Inferior parietal cortex (tissue), 1 donor: Measurements from ENCODE around the gene ADGRG3.
A peak's percentile ranks its signal among the peaks of the same experiment; 100 is the strongest.
"Not testable (repeated sequence)": the region's sequence is repeated elsewhere in the genome, so short reads cannot be mapped to it uniquely, and the experiment has no call there.

Source experiments
- DNase-seq: peaks from one replicate; pipeline ENCODE4 v3.0.0-alpha.2; 2016; ENCODE audit errors: extremely low spot score

The ADGRG3 gene

DNA sequence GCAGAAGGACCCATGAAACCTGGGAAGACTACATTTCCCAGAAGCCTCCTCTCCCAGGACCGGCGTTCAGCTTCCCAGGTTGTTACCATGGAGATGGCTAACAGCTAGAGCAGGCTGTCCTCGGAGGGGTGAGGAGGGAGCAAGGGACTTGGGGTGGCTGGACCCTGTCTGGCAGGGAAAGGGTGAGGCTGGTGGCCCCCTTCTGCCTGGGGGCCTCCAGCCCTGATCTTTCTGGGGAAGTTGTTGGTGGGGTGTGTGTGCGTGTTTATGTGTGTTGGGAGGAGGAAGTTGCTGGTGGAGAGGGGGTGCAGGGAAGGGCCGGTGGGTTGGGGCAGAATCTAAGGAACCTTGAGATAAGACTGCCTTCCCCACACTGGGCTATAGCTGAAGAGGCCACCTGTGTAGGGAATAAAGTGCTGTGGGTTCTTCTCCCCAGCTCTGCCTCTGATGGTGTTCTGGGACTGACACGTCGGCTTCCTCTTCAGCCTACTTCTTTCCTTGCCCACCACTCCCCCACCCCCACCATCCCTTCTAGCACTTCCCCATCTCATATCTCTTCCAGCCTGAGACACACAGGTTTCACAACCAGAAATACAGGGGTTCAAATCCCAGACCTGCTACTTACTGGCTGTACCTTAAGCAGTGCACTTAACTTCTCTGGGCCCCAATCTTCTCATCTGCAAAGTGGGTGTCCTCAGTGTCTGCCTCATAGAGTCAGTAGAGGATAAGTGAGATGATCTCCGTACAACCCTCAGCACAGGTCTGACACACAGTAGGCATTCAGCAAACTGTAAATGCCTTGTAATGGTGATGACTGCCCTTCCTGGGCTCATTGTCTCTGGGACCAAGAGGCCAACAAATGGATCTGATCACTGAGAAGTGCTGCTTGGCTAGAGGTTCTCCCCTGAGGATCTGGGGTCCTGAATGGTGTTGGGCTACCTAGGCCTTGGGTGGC, 26.9 kb downstream of the ADGRG3 start, which contains the start of gene DRC7:
TSS of gene DRC7 (plus strand) at position 82 of the 955 bp plus-strand sequence. CDS start 3,144 bp downstream, outside the sequence.
- DNase-seq = peak; percentile 67

DNA sequence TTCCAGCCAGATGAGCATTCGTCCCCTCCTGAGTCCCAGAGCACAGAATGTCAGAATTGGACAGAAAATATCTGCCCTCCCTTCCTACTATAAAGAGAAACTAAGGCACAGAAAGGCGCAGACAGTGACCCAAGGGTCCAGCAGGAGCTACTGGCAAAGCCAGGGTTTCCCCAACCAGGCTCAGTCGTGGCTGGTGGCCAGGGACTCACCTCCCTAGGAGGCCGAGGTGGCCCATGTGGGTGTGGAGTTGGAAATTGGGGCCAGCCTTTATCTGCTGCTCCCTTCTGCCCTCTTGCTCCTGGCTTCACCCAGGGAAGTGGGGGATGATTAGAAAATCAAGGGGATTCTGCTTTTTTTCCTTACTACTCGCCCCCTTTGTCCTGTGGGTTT, 27.6 kb downstream of the ADGRG3 start:
- no peak for DNase-seq

DNA sequence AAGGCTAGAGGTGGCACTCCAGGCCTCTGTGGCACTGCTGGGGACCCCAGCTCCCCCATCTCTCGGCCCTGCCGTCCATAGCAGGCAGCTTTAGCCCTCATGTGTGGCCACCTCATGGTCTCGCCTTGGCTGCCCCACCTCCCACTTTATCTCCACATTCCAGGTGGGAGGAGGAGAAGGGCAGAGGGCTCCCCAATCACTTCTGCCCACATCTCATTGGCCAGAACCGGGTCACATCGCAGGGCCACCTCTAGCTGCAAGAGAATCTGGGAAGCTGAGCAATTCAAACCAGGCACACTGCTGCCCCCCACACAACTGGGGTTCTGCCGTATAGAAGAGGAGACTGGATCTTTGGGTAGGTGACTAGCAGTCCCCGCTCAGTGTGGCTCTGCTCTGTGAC, 28.1 kb downstream of the ADGRG3 start:
- no peak for DNase-seq

DNA sequence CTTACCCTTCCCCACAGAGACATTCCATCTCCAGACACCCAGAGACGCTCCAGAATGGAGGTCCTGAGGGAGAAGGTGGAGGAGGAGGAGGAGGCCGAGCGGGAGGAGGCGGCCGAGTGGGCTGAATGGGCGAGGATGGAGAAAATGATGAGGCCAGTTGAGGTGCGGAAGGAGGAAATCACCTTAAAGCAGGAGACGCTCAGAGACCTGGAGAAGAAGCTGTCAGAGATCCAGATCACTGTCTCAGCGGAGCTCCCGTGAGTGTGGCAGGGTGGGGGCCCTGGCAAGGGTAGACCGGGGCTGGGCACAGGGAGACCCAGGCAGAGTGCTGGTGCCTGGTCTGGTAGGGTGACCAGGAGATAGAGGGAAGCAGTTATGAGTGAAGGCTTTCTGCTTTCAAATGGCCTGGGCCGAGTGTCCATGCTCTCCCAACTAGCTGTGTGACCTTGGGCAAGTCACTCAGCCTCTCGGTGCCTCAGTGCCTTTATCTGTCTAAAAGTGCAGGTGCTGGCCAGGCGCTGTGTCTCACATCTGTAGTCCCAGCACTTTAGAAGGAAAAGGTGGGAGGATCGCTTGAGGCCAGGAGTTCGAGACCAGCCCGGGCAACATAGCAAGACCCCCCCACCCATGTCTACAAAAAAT, 29.9 kb downstream of the ADGRG3 start:
- no peak for DNase-seq

DNA sequence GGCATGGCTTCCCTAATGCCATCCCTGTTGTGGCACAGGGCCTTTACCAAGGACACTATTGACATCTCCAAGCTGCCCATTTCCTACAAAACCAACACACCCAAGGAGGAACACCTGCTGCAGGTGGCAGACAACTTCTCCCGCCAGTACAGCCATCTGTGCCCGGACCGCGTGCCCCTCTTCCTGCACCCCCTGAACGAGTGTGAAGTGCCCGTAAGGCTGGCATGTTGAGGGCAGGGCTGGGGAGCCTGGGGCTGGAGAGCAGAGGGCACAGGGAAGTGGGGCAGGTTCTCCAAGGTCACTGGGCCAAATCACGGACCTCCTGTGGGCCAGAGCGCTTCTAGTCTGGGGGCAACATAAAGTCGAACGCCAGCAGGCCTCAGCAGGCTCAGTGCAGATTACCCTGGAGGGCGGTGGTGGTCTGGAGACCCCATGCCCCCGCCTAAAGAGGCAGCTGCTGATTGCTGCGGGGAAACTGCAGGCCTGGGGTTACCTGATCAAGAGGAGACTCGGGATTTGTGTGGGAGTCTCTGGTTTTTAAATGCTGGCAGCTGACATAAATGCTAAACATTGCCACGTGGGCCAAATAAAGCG, 30.8 kb downstream of the ADGRG3 start:
- no peak for DNase-seq

DNA sequence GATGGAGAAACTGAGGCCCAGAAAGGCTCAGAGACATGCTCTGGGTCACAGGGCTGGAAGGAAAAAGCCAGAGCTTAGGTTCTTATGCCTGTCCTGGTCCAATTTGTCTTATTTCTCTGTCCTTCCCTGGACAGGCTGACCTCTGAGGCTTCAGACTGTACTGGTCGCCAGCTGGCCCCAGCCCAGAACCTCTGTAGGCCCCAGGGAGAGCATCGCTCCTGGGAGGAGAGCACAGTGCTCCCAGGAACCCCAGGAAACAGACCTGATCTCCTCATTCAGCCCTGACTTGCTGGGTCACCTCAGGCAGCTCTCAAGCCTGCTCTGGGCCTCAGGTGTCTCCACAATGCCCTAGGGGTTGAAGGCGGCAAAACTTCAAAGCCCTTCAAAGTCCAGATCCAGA, 31.4 kb downstream of the ADGRG3 start:
- no peak for DNase-seq

DNA sequence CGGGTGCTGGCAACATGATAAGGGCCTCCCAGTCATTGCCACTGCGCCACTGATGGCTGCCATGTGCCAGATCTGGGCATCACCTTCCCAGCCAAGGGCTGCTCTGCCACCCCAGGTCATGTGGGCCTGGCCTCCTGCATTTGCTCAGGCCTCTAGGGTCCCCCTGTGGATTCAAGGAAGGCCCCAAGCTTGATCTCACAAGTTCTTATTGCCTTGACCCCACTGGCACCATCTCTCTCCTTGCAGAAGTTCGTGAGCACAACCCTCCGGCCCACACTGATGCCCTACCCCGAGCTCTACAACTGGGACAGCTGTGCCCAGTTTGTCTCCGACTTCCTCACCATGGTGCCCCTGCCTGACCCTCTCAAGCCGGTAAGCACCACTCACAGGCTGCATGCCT, 31.8 kb downstream of the ADGRG3 start:
- no peak for DNase-seq

DNA sequence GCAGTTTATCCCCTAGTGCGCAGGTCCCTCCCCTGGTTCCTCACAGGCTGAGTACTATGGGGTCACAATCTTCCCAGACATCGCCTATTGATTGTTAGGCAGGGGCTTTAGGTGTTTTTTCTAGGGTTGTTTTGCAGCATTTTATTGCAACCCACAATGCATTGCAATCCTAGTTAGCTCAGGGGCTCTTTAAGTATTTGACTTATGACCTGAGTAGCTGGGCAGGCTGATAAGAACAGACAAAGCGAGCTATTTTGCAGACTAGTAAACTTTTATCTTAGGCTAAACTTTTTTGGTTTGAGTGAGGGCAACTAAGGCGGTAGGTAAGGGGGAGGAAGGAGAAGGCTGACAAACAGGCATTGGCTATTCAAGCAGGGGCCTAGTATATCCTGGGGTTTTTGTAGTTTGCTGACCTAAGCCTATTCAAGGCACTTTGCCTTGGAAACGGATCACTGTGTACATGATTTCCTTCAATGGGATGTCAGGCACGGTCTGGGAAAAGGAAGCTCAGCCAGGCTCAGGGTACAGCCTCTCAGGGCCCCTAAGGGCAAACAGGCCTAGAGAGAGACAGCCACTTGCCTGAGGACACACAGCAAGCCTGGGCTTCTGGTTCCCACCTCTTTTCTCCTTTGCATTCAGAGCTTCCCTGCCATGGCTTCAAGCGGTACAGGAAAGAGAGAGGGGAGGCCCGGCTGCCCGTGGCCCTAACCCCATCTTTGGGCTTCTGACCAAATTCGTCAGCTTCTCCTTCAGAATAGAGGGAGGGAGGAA, 32.9 kb downstream of the ADGRG3 start:
- DNase-seq = no peak

DNA sequence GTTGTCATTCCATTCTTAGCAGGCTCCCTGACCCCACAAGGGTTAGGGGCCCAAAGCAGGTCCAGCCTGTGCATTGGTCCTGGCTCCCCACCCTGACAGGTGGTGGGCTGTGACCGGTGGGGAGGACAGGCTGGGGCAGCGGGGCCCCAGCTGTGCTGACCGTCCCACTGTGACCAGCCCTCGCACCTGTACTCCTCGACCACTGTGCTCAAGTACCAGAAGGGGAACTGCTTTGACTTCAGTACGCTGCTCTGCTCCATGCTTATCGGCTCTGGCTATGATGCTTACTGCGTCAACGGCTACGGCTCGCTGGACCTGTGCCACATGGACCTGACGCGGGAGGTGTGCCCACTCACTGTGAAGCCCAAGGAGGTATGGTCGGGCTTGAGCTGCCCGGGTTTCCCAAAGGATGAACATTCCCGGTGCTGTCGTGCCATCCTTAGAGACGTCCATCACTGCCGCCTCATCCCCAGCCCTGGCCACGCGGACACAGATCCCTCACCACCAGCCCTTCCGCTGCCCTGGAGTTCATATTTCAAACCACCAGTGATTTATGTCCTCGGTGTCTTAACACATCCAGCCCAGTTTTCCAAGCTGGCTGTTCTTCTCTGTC, 33.8 kb downstream of the ADGRG3 start:
- DNase-seq = no peak

DNA sequence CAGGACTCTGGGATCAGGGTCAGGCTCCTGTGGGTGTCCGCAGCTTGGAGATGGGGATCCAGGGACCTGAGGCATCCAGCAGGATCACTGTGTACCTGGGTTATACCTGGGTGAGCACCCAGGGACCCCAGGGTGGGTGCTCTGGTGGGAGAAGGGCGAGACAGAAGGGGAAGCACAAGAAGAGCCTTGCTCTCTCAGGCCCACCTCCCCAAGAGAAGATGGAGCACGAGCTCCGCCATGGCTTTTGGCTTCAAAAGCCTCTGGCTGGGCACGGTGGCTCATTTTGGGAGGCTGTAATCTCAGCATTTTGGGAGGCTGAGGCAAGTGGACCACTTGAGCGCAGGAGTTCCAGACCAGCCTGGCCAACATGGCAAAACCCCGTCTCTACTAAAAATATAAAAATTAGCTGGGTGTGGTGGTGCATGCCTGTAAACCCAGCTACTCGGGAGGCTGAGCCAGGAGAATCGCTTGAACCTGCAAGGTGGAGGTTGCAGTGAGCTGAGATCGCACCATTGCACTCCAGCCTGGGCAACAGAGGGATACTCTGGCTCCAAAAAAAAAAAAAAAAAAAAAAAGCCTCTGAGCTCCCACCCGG, 35.4 kb downstream of the ADGRG3 start:
- DNase-seq = no peak

DNA sequence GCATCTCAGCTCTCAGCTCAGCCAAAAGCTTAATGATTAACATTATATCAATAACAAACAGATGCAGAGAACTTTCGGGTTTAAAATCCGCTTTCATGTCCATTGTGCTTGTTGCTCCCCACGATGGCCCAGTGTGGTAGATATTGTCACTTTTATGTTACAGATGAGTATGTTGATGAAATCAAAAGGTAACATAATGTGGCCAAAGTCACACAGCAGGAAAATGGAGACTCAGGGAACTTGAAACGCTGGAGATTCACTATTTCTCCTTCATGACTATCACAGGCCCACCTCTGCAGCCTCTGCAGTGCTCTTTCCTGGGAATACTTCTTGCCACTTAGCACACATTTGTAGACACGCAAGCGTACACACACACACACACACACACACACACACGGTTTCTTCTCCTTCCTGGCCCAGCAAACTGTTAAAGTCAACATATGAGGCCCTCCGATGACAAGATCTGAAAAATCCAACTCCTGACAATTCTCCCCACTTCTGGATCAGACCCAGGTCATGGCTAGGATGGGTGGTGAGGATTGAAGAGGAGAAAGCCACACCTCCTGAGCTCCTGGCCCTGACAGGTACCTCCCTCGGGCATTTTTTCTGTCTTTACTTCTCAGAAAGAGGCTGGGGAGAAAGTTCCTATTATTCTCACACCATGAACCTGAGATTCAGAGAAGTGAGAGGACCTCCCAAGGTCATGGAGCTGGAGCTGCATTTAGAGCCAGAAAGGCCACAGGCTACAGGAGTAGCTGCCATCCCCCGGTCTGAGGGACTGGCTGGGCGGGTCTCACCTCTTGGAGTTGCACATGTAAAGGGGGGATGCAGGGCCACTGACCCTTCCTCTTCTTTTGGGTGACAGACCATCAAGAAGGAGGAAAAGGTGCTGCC, 36.2 kb downstream of the ADGRG3 start:
- DNase-seq = no peak

DNA sequence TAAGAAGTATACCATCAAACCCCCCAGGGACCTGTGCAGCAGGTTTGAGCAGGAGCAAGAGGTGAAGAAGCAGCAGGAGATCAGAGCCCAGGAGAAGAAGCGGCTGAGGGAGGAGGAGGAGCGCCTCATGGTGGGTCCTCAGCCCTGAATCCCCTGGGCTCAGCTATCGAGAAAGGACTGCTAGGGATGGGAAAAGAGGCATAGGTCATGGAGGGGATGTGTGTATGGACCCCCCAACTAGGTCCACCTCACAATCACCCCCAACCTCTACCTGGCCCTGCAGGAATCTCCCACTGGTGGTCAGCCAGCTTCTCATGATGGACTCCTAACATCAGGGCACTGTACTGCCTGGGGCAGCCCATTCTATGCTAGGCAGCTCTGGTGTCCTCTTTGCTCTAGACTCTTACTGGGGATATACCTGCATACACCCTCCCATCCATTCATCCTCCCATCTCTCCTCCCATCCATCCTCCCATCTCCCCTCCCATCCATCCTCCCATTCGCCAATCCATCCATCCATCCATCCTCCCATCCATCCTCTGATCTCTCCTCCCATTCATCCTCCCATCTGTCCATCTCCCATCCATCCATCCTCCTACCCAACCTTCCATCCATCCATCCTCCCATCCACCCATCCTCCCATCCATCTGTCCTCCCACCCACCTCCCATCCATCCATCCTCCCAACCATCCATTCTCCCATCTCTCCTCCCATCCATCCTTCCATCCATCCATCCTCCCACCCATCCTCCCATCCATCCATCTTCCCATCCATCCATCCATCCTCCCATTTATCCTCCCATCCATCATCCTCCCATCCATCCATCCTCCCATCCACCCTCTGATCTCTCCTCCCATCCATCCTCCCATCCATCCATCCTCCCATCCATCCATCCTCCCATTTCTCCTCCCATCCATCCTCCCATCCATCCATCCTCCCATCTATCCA, 37.1 kb downstream of the ADGRG3 start:
- no peak for DNase-seq

DNA sequence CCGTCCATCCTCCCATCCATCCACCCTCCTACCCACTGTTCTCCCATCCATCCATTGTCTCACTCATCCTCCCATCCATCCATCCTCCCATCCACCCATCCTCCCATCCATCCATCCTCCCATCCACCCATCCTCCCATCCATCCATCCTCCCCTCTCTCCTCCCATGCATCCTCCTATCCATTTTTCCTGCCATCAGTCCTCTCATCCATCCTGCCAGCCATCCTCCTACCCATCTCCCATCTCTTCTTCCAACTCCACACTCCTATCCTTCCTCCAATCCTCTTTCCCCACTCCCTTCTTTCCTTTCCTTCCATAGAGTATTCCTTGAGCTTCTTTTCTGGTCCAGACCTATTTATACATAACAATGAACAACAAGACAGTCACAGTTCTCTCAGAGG, 38.6 kb downstream of the ADGRG3 start:
- no peak for DNase-seq

DNA sequence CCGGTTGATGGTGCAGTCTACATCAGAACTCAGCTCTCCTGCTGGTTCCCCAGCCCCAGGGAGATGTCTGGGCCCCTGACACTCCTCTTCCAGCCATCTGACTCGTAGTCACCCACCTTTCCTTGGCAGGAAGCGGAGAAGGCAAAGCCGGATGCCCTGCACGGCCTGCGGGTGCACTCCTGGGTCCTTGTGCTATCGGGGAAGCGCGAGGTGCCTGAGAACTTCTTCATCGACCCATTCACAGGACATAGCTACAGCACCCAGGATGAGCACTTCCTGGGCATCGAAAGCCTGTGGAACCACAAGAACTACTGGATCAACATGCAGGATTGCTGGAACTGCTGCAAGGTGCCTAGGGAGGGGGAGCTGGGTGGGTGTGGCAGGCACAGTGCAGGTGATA, 39.2 kb downstream of the ADGRG3 start:
- DNase-seq = no peak

DNA sequence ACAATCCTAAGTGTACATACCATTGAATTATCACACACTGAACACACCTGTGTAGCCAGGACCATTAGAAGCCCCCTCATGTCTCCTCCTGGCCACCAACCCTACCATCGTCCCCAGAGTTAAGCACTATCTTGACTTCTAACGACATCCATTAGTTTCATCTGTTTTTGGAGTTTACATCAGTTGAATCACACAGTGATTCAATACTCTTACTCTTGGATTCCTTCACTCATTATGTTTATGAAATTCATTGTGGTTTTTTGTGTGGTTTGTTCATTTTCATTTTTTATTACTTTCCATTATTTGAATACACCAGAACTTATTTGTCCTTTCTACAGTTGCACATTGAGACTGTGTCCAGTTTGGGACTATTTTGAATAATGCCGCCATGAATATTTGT, 40.1 kb downstream of the ADGRG3 start:
- DNase-seq = no peak

DNA sequence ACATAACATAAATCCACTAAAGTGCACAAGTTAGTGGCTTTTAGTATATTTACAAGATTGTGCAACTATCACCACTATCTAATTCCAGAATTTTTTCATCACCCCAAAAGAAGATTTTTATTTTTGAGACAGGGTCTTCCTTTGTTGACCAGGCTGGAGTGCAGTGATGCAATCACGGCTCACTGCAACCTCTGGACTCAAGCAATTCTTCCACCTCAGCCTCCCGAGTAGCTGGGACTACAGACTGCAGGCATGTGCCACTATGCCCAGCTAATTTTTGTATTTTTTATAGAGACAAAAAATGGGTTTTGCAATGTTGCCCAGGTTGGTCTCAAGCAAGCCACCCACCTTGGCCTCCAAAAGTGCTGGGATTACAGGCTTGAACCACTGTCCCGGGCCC, 41.6 kb downstream of the ADGRG3 start:
- no peak for DNase-seq

DNA sequence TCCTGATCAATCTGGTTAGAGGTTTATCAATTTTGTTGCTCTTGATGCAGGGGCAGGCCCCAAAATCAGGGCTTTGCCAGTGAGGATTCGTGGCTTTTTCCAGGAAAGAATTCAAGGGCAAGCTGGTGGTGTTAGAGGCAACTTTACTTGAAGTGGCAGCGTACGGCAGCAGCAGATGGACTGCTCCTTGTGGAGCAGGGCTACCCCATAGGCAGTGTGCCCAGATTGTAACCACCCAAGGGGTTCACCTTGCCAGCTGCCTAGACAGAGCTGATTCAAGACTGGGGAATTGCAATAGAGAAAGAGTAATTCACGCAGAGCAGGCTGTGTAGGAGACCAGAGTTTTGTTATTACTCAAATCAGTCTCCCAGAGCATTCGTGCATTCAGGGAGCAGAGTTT, 43.2 kb downstream of the ADGRG3 start:
- DNase-seq = no peak

DNA sequence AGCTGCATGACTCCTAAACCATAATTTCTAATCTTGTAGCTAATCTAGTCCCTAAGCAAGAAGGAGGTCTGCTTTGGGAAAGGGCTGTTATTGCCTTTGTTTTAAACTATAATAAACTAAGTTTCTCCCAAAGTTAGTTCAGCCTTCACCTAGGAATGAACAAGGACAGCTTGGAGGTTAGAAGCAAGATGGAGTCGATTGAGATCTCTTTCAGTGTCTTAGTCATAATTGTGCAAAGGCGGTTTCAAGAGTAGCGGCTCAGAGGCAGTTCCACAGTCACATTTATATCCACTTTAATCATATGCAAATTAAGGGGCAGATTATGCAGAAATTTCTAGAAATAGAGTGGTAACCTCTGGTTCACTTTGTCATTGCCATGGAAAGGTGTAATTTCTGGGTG, 43.9 kb downstream of the ADGRG3 start:
- no peak for DNase-seq

DNA sequence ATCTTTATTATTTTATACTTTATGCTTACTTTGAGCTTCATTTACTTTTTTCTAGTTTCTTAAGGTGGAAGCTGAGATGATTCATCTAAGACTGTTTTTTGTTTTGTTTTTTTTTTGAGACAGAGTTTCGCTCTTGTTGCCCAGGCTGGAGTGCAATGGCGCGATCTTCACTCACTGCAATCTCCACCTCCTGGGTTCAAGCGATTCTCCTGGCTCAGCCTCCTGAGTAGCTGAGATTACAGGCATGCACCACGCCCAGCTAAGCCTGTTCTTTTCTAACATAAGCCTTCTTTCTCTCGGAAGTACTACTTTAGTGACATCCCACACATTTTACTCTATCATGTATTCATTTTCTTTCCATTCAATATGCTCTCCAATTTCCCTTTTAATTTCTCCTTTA, 44.5 kb downstream of the ADGRG3 start:
- not testable (repeated sequence) for DNase-seq
